ENCODE measurements around the gene MED25. TPM values are rescaled to one million over a fixed set of nuclear protein-coding genes. Genes with fewer than 3 reads are reported as not detected.

MED25 gene
- total RNA-seq, 3 donors from 2014 or later (not counting 1 experiment from before 2014, with no cell fraction given): 64.2 to 132 (median 69.5) TPM

- Mint-ChIP-seq H3K36me3 (no peaks in the 10 kb centered on the region), H3K27me3 (ENCODE audit: low read depth in 2 of 2) (no peaks in the 10 kb centered on the region), H3K9me3 (no peaks in the 10 kb centered on the region), H3K27ac (peak overlapping the region; percentile 81 to 96), H3K4me1 (peaks cover 11 to 30% of the 10 kb centered on the region in 2 donors), H3K4me3 (peak overlapping the region; percentile 89)
- Histone ChIP-seq H3K27me3 (ENCODE audit: control insufficient read depth, insufficient read depth, low read length) (no peaks in the 10 kb centered on the region), H3K4me3 (ENCODE audit: low read length) (no peak overlapping the region), H3K36me3 (ENCODE audit: control insufficient read depth, insufficient read depth, low read length) (peaks cover 19% of the 10 kb centered on the region), H3K27ac (ENCODE audit: low read length) (peak overlapping the region; percentile 46), H3K4me1 (ENCODE audit: control insufficient read depth, insufficient read depth, low read length) (peaks cover 36% of the 10 kb centered on the region), H3K9me3 (ENCODE audit: control insufficient read depth, insufficient read depth, low read length) (no peaks in the 10 kb centered on the region)
- TF ChIP-seq, protein P1, sequence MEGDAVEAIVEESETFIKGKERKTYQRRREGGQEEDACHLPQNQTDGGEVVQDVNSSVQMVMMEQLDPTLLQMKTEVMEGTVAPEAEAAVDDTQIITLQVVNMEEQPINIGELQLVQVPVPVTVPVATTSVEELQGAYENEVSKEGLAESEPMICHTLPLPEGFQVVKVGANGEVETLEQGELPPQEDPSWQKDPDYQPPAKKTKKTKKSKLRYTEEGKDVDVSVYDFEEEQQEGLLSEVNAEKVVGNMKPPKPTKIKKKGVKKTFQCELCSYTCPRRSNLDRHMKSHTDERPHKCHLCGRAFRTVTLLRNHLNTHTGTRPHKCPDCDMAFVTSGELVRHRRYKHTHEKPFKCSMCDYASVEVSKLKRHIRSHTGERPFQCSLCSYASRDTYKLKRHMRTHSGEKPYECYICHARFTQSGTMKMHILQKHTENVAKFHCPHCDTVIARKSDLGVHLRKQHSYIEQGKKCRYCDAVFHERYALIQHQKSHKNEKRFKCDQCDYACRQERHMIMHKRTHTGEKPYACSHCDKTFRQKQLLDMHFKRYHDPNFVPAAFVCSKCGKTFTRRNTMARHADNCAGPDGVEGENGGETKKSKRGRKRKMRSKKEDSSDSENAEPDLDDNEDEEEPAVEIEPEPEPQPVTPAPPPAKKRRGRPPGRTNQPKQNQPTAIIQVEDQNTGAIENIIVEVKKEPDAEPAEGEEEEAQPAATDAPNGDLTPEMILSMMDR (IDR thresholded peaks at IDR 0.05): no peak
- ATAC-seq (no peak), DNase-seq (no peak)
- WGBS (ENCODE audit: insufficient coverage): 97% methylated on average over 17 of the region's 20 CpGs
- intact Hi-C loops (cut with micrococcal nuclease): no loop called here
Observed at GRCh38 chr19:49807904-49808675, 10.0 kb upstream of the MED25 start.

GRCh38 chr19:49808711-49809159, 9.4 kb upstream of the MED25 start:
- H3K4me1 ChIP-seq (ENCODE audit: control insufficient read depth, insufficient read depth, low read length): peaks cover 36% of the 10 kb centered on the region
- peak overlapping the region; percentile 81 to 96 for H3K27ac Mint-ChIP-seq
- peak overlapping the region; percentile 89 for H3K4me3 Mint-ChIP-seq
- no peaks in the 10 kb centered on the region for H3K36me3 Mint-ChIP-seq
- ATAC-seq (peak; percentile 54 to 70 (median 55)), DNase-seq (peak; percentile 87 to 91)
- no peaks in the 10 kb centered on the region for H3K9me3 Mint-ChIP-seq
- H3K4me1 Mint-ChIP-seq: peaks cover 14 to 35% of the 10 kb centered on the region in 2 donors
- no peaks in the 10 kb centered on the region for H3K27me3 ChIP-seq (ENCODE audit: control insufficient read depth, insufficient read depth, low read length)
- TF ChIP-seq, protein P1 (IDR thresholded peaks at IDR 0.05): no peak
- H3K27me3 Mint-ChIP-seq (ENCODE audit: low read depth in 2 of 2): no peaks in the 10 kb centered on the region
- 9% methylated on average over 31 of the region's 31 CpGs for WGBS (ENCODE audit: insufficient coverage)
- H3K4me3 ChIP-seq (ENCODE audit: low read length): peak overlapping the region; percentile 69
- no peaks in the 10 kb centered on the region for H3K9me3 ChIP-seq (ENCODE audit: control insufficient read depth, insufficient read depth, low read length)
- peak overlapping the region; percentile 72 for H3K27ac ChIP-seq (ENCODE audit: low read length)
- intact Hi-C loops (cut with micrococcal nuclease): no loop called here
- H3K36me3 ChIP-seq (ENCODE audit: control insufficient read depth, insufficient read depth, low read length): peaks cover 13% of the 10 kb centered on the region

DNA sequence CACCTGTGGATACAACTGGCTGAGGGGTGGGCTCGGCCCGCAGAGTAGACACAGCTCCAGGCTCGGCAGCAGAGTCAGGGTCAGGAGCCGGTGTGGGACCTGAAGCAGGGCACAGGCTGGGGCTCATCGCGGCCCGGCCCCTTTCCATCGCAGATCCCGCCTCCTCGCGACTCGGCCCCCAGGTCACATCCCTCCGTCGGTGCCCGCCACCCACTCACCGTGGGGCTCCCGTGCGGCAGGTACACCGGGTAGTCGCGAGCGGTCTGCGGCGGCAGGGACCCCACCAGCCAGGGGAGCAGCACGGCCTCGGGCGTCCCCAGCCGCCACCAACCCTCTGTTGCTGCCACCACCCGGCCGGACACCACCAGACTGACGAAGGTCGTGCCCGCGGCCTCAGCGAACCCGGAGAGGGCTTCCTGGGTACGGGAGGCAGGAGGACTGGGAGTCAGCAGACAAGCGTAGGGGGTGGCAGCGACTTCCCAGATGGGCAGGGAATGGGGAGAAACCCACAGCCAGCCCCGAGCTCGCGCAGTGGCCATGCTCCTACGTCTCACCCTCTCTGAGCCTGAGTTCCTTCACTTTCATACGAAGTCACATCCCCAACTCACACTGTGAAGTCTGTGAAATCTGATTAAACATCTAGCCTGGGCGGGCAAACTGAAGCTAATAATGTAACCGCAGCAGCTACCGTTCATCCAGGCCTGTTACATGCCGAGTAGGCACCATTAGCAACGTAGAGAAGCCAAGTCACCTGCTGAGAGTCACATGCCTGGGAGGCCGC, 8.7 kb upstream of the MED25 start:
- intact Hi-C loops (cut with micrococcal nuclease): no loop called here
- H3K4me1 Mint-ChIP-seq: peaks cover 18 to 40% of the 10 kb centered on the region in 2 donors

More for the DNA sequence above, 8.7 kb upstream of the MED25 start:
- Histone ChIP-seq H3K4me3 (ENCODE audit: low read length) (peak overlapping the region; percentile 69), H3K36me3 (ENCODE audit: control insufficient read depth, insufficient read depth, low read length) (peaks cover 13% of the 10 kb centered on the region), H3K27ac (ENCODE audit: low read length) (peak overlapping the region; percentile 72), H3K27me3 (ENCODE audit: control insufficient read depth, insufficient read depth, low read length) (no peaks in the 10 kb centered on the region), H3K9me3 (ENCODE audit: control insufficient read depth, insufficient read depth, low read length) (no peaks in the 10 kb centered on the region), H3K4me1 (ENCODE audit: control insufficient read depth, insufficient read depth, low read length) (peaks cover 36% of the 10 kb centered on the region)
- H3K4me3 Mint-ChIP-seq: peak overlapping the region; percentile 89
- DNase-seq: peak; percentile 63 to 65
- peak; percentile 40 to 45 (median 41) for ATAC-seq
- no peaks in the 10 kb centered on the region for H3K36me3 Mint-ChIP-seq
- no peaks in the 10 kb centered on the region for H3K9me3 Mint-ChIP-seq
- TF ChIP-seq, protein P1 (IDR thresholded peaks at IDR 0.05): no peak
- 17% methylated on average over 50 of the region's 50 CpGs for WGBS (ENCODE audit: insufficient coverage)
- no peaks in the 10 kb centered on the region for H3K27me3 Mint-ChIP-seq (ENCODE audit: low read depth in 2 of 2)
- peak overlapping the region; percentile 81 to 96 for H3K27ac Mint-ChIP-seq

Measured in natural killer cell (primary cell).